Measurements from ENCODE around the gene FIGNL1.
A peak's percentile ranks its signal among the peaks of the same experiment; 100 is the strongest.

Gene FIGNL1

GRCh38 chr7:50421043-50421442 lies 29.1 kb downstream of the FIGNL1 start:
- no peaks in the 10 kb centered on the region for H3K9me3 ChIP-seq (ENCODE audit: insufficient read depth, low read depth, low read length)
- no peak overlapping the region for H2AFZ ChIP-seq (ENCODE audit: low read length)
- H3K4me1 ChIP-seq (ENCODE audit: insufficient read depth, low read length, poor library complexity, severe bottlenecking) = no peaks in the 10 kb centered on the region
- no peak for TF ChIP-seq EZH2phosphoT487 (IDR thresholded peaks at IDR 0.05; ENCODE audit: borderline replicate concordance)
- TF ChIP-seq, protein P1, sequence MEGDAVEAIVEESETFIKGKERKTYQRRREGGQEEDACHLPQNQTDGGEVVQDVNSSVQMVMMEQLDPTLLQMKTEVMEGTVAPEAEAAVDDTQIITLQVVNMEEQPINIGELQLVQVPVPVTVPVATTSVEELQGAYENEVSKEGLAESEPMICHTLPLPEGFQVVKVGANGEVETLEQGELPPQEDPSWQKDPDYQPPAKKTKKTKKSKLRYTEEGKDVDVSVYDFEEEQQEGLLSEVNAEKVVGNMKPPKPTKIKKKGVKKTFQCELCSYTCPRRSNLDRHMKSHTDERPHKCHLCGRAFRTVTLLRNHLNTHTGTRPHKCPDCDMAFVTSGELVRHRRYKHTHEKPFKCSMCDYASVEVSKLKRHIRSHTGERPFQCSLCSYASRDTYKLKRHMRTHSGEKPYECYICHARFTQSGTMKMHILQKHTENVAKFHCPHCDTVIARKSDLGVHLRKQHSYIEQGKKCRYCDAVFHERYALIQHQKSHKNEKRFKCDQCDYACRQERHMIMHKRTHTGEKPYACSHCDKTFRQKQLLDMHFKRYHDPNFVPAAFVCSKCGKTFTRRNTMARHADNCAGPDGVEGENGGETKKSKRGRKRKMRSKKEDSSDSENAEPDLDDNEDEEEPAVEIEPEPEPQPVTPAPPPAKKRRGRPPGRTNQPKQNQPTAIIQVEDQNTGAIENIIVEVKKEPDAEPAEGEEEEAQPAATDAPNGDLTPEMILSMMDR (conservative IDR thresholded peaks at IDR 0.05; ENCODE audit: low read length) = no peak
- no peaks in the 10 kb centered on the region for H3K79me2 ChIP-seq (ENCODE audit: insufficient read depth, low read length)
- H3K4me3 ChIP-seq (ENCODE audit: low read length, poor library complexity, severe bottlenecking) = no peak overlapping the region
- H3K9ac ChIP-seq (ENCODE audit: low read depth, low read length, poor library complexity, severe bottlenecking) = no peak overlapping the region
- H3K27me3 ChIP-seq (ENCODE audit: insufficient read depth, low read length, poor library complexity, severe bottlenecking) = no peaks in the 10 kb centered on the region
- no peaks in the 10 kb centered on the region for H4K20me1 ChIP-seq (ENCODE audit: insufficient read depth, low read length, poor library complexity, severe bottlenecking)
- no peaks in the 10 kb centered on the region for H3K36me3 ChIP-seq (ENCODE audit: insufficient read depth, low read length)
- no peak overlapping the region for H3K4me2 ChIP-seq (ENCODE audit: low read depth, low read length, poor library complexity, severe bottlenecking)
- H3K9me2 ChIP-seq (replicated peaks; ENCODE audit: low read depth, low read length) = no peaks in the 10 kb centered on the region
- H3F3A ChIP-seq (ENCODE audit: low read depth) = no peaks in the 10 kb centered on the region

GRCh38 chr7:50418526-50419290 lies 31.4 kb downstream of the FIGNL1 start:
- H3K4me3 ChIP-seq (ENCODE audit: low read length, poor library complexity, severe bottlenecking) = no peak overlapping the region
- no peaks in the 10 kb centered on the region for H3K27me3 ChIP-seq (ENCODE audit: insufficient read depth, low read length, poor library complexity, severe bottlenecking)
- H3K4me2 ChIP-seq (ENCODE audit: low read depth, low read length, poor library complexity, severe bottlenecking) = no peak overlapping the region

GRCh38 chr7:50418086-50418515 lies 32.0 kb downstream of the FIGNL1 start:
- Histone ChIP-seq H3K9ac (ENCODE audit: low read depth, low read length, poor library complexity, severe bottlenecking) (no peak overlapping the region), H3K9me3 (ENCODE audit: insufficient read depth, low read depth, low read length) (no peaks in the 10 kb centered on the region), H3K9me2 (replicated peaks; ENCODE audit: low read depth, low read length) (no peaks in the 10 kb centered on the region), H3K79me2 (ENCODE audit: insufficient read depth, low read length) (no peaks in the 10 kb centered on the region), H3K4me3 (ENCODE audit: low read length, poor library complexity, severe bottlenecking) (no peak overlapping the region), H3K4me1 (ENCODE audit: insufficient read depth, low read length, poor library complexity, severe bottlenecking) (no peaks in the 10 kb centered on the region), H2AFZ (ENCODE audit: low read length) (no peak overlapping the region), H4K20me1 (ENCODE audit: insufficient read depth, low read length, poor library complexity, severe bottlenecking) (no peaks in the 10 kb centered on the region), H3F3A (ENCODE audit: low read depth) (no peaks in the 10 kb centered on the region), H3K27me3 (ENCODE audit: insufficient read depth, low read length, poor library complexity, severe bottlenecking) (no peaks in the 10 kb centered on the region), H3K36me3 (ENCODE audit: insufficient read depth, low read length) (no peaks in the 10 kb centered on the region), H3K4me2 (ENCODE audit: low read depth, low read length, poor library complexity, severe bottlenecking) (no peak overlapping the region)
- no peak for TF ChIP-seq EZH2phosphoT487 (IDR thresholded peaks at IDR 0.05; ENCODE audit: borderline replicate concordance)
- TF ChIP-seq, protein P1 (conservative IDR thresholded peaks at IDR 0.05; ENCODE audit: low read length) = peak; percentile 97

More at GRCh38 chr7:50418526-50419290, 31.4 kb downstream of the FIGNL1 start:
- H2AFZ ChIP-seq (ENCODE audit: low read length) = no peak overlapping the region
- no peaks in the 10 kb centered on the region for H3K79me2 ChIP-seq (ENCODE audit: insufficient read depth, low read length)
- H3K36me3 ChIP-seq (ENCODE audit: insufficient read depth, low read length) = no peaks in the 10 kb centered on the region
- H3F3A ChIP-seq (ENCODE audit: low read depth) = no peaks in the 10 kb centered on the region
- H3K9me3 ChIP-seq (ENCODE audit: insufficient read depth, low read depth, low read length) = no peaks in the 10 kb centered on the region
- no peak overlapping the region for H3K9ac ChIP-seq (ENCODE audit: low read depth, low read length, poor library complexity, severe bottlenecking)
- TF ChIP-seq EZH2phosphoT487 (IDR thresholded peaks at IDR 0.05; ENCODE audit: borderline replicate concordance) = no peak
- TF ChIP-seq, protein P1 (conservative IDR thresholded peaks at IDR 0.05; ENCODE audit: low read length) = no peak
- H3K4me1 ChIP-seq (ENCODE audit: insufficient read depth, low read length, poor library complexity, severe bottlenecking) = no peaks in the 10 kb centered on the region
- no peaks in the 10 kb centered on the region for H4K20me1 ChIP-seq (ENCODE audit: insufficient read depth, low read length, poor library complexity, severe bottlenecking)
- no peaks in the 10 kb centered on the region for H3K9me2 ChIP-seq (replicated peaks; ENCODE audit: low read depth, low read length)

All from Loucy (cell line).